ENCODE results near the gene CGB5. TPM values are rescaled to one million over a fixed set of nuclear protein-coding genes. Genes with fewer than 3 reads are reported as not detected.

CGB5 gene
- total and polyA plus RNA-seq, 2 experiments from 2014 or later, result not detected

DNA sequence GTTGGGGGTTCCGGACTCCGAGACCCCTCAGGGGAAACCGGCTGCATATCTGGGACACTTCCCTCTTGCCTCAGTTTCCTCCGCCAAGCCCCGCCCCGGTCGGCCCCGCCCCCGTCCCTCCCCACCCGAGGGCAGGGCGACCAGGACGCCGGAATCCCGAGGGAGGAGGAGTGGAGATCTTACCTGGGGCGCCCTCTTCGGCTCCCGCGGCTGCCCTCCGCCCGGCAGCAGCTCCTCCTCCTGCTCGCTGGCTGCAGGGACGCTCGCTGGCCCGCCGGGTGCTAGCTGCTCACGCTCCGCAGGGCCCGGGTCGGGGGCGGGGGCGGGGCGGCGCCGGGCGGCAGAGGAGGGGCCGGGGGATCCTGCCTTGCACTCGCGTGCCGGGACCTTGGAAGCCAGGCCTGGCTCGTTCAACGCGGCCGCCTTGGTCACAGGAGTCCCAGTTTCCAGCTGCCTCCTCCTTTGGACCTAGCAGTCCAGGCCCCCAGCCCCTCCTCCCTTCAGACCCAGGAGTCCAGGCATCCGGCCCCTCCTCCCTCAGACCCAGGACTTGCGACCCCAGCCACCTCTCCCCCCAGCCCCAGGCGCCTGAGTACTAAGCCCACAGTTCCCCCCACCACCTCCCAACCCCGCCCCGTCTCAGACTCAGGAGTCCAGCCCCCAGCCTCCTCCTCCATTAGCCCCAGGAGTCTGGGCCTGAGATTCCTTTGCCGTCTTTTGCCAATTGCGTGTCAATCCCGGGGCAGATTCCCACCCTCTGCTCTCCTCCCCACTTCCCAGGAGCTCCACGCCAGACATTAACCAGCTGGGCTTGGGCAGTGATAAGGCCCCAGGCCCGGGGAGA is 21.3 kb downstream of the CGB5 start, which contains the start of gene NTF4:
TSS of gene NTF4 (minus strand) at position 51 of the 844 bp plus-strand sequence. CDS start 2,821 bp downstream, outside the sequence.
- TF ChIP-seq STAT1 (IDR thresholded peaks at IDR 0.05; ENCODE audit: unreplicated experiment) (no peak), POLR2AphosphoS5 (IDR thresholded peaks at IDR 0.05; ENCODE audit: low read depth) (0 out of 2 replicates have a peak, but pooled peaks have one; percentile 26)
- Histone ChIP-seq H3K4me2 (peak within 1 kb of the TSS; percentile 91), H3K4me1 (ENCODE audit: insufficient read depth) (peaks cover 32% of the 10 kb centered on the region), H2AFZ (peak within 1 kb of the TSS; percentile 88), H3K36me3 (ENCODE audit: insufficient read depth) (no peaks in the 10 kb centered on the region), H3K27me3 (ENCODE audit: insufficient read depth) (peaks cover 59% of the 10 kb centered on the region), H3K79me2 (replicated peaks; ENCODE audit: insufficient read depth) (no peaks in the 10 kb centered on the region), H3K27ac (ENCODE audit: low read depth) (no peak within 1 kb of the TSS), H3F3A (replicated peaks; ENCODE audit: low read depth) (no peaks in the 10 kb centered on the region), H3K9me2 (ENCODE audit: insufficient read depth) (0 out of 2 replicates have a peak, but pooled peaks cover 6% of the 10 kb centered on the region), H4K20me1 (replicated peaks; ENCODE audit: insufficient read depth) (no peaks in the 10 kb centered on the region), H3K4me3 (peak within 1 kb of the TSS; percentile 65)
- Mint-ChIP-seq H3K4me3 (peak within 1 kb of the TSS; percentile 64), H3K36me3 (ENCODE audit: low read depth) (peaks cover 3% of the 10 kb centered on the region; the same call in 2 of the 3 replicates), H3K27ac (no peak within 1 kb of the TSS), H3K27me3 (ENCODE audit: insufficient read depth, low read depth, poor library complexity) (peaks cover 38% of the 10 kb centered on the region), H3K9me3 (peaks cover 10% of the 10 kb centered on the region; the same call in 2 of the 3 replicates), H3K4me1 (peaks cover 36% of the 10 kb centered on the region)
- ATAC-seq, result peak; percentile 83
- DNase-seq (ENCODE audit: low spot score), result peak; percentile 82

DNA sequence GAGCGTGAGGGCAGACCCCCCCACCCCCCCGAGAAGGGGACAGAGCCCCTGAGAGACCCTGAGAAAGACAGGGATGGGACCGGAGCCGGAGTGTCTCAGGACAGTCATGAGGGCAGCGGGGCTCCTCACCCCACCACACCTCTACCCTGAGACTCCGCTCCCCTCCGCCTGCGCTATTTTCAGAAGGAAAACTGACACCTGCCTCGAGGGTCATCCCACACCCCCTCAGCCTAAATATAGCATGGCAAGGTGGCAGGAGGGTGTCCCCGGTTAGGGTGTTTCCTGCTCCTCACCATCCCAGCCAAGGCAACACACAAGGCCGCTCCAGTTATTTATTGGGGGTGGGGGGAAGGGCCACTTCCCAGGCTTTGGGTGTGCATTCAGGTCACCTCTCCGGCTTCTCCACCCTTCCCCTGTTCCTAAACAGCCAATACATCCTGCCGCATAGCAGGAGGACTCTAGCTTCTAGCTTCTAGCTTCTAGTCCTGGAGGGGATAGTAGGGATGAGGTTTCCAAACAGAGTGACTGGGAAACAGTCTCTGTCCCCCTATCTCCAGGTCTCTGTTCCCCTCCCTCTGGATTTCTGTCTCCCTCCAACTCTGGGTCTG is 22.4 kb downstream of the CGB5 start:
- Histone ChIP-seq H4K20me1 (replicated peaks; ENCODE audit: insufficient read depth) (no peaks in the 10 kb centered on the region), H3K4me3 (peak overlapping the region; percentile 65), H3K4me1 (ENCODE audit: insufficient read depth) (peaks cover 32% of the 10 kb centered on the region), H3K36me3 (ENCODE audit: insufficient read depth) (no peaks in the 10 kb centered on the region), H3F3A (replicated peaks; ENCODE audit: low read depth) (no peaks in the 10 kb centered on the region), H3K27ac (ENCODE audit: low read depth) (no peak overlapping the region), H3K79me2 (replicated peaks; ENCODE audit: insufficient read depth) (no peaks in the 10 kb centered on the region), H3K27me3 (ENCODE audit: insufficient read depth) (peaks cover 60% of the 10 kb centered on the region), H2AFZ (peak overlapping the region; percentile 66; the same call in 1 of the 2 replicates), H3K9me2 (ENCODE audit: insufficient read depth) (0 out of 2 replicates have a peak, but pooled peaks cover 6% of the 10 kb centered on the region), H3K4me2 (peak overlapping the region; percentile 91)
- peaks cover 14% of the 10 kb centered on the region for H3K9me3 Mint-ChIP-seq
- TF ChIP-seq STAT1 (IDR thresholded peaks at IDR 0.05; ENCODE audit: unreplicated experiment) (no peak), CREB1 (CRISPR knock-in tag; IDR thresholded peaks at IDR 0.05; ENCODE audit: low read depth) (no peak), ZNF331 (CRISPR knock-in tag; IDR thresholded peaks at IDR 0.05; ENCODE audit: low read depth) (no peak), EZH2 (IDR thresholded peaks at IDR 0.05; ENCODE audit: low read depth, unreplicated experiment) (no peak), POLR2AphosphoS5 (IDR thresholded peaks at IDR 0.05; ENCODE audit: low read depth) (0 out of 2 replicates have a peak, but pooled peaks have one; percentile 16), JUNB (IDR thresholded peaks at IDR 0.05; ENCODE audit: unreplicated experiment) (no peak)
- TF ChIP-seq, protein P1, sequence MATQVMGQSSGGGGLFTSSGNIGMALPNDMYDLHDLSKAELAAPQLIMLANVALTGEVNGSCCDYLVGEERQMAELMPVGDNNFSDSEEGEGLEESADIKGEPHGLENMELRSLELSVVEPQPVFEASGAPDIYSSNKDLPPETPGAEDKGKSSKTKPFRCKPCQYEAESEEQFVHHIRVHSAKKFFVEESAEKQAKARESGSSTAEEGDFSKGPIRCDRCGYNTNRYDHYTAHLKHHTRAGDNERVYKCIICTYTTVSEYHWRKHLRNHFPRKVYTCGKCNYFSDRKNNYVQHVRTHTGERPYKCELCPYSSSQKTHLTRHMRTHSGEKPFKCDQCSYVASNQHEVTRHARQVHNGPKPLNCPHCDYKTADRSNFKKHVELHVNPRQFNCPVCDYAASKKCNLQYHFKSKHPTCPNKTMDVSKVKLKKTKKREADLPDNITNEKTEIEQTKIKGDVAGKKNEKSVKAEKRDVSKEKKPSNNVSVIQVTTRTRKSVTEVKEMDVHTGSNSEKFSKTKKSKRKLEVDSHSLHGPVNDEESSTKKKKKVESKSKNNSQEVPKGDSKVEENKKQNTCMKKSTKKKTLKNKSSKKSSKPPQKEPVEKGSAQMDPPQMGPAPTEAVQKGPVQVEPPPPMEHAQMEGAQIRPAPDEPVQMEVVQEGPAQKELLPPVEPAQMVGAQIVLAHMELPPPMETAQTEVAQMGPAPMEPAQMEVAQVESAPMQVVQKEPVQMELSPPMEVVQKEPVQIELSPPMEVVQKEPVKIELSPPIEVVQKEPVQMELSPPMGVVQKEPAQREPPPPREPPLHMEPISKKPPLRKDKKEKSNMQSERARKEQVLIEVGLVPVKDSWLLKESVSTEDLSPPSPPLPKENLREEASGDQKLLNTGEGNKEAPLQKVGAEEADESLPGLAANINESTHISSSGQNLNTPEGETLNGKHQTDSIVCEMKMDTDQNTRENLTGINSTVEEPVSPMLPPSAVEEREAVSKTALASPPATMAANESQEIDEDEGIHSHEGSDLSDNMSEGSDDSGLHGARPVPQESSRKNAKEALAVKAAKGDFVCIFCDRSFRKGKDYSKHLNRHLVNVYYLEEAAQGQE (IDR thresholded peaks at IDR 0.05; ENCODE audit: unreplicated experiment), result no peak
- TF ChIP-seq, protein P2, sequence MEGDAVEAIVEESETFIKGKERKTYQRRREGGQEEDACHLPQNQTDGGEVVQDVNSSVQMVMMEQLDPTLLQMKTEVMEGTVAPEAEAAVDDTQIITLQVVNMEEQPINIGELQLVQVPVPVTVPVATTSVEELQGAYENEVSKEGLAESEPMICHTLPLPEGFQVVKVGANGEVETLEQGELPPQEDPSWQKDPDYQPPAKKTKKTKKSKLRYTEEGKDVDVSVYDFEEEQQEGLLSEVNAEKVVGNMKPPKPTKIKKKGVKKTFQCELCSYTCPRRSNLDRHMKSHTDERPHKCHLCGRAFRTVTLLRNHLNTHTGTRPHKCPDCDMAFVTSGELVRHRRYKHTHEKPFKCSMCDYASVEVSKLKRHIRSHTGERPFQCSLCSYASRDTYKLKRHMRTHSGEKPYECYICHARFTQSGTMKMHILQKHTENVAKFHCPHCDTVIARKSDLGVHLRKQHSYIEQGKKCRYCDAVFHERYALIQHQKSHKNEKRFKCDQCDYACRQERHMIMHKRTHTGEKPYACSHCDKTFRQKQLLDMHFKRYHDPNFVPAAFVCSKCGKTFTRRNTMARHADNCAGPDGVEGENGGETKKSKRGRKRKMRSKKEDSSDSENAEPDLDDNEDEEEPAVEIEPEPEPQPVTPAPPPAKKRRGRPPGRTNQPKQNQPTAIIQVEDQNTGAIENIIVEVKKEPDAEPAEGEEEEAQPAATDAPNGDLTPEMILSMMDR (conservative IDR thresholded peaks at IDR 0.05; ENCODE audit: low read depth in 2 of 2), result no peak
- DNase-seq (ENCODE audit: low spot score) (peak; percentile 53), ATAC-seq (peak; percentile 11)
- H3K27ac Mint-ChIP-seq, result no peak overlapping the region
- peak overlapping the region; percentile 58 for H3K4me3 Mint-ChIP-seq
- peaks cover 45% of the 10 kb centered on the region for H3K27me3 Mint-ChIP-seq (ENCODE audit: insufficient read depth, low read depth, poor library complexity)
- H3K4me1 Mint-ChIP-seq, result peaks cover 36% of the 10 kb centered on the region
- peaks cover 7% of the 10 kb centered on the region for H3K36me3 Mint-ChIP-seq (ENCODE audit: low read depth)

All from GM23338 (cell line).